HUES64 (cell line): ENCODE results near the gene UGT1A5.

ENCODE experiments used
- H3K27ac ChIP-seq: 2 replicates; pipeline ENCODE4 v1.7.0; 2013; ENCODE audit warnings: low read depth, low read length, inconsistent platforms
- H3K27me3 ChIP-seq: 2 replicates; pipeline ENCODE4 v1.6.1; 2013; ENCODE audit warnings: mild to moderate bottlenecking, low read length; ENCODE audit not compliant: insufficient read depth
- H3K36me3 ChIP-seq: 2 replicates; pipeline ENCODE4 v1.6.1; 2013; ENCODE audit warnings: mild to moderate bottlenecking, low read length; ENCODE audit not compliant: insufficient read depth
- H3K4me1 ChIP-seq: 2 replicates; pipeline ENCODE4 v1.6.1; 2013; ENCODE audit warnings: mild to moderate bottlenecking, low read length, moderate library complexity; ENCODE audit not compliant: insufficient read depth
- H3K4me3 ChIP-seq: 2 replicates; pipeline ENCODE4 v1.5.1; 2013; ENCODE audit warnings: mild to moderate bottlenecking, low read length, moderate library complexity
- H3K9ac ChIP-seq: 2 replicates; pipeline ENCODE4 v1.6.1; 2013; ENCODE audit warnings: mild to moderate bottlenecking, low read depth, low read length
- H3K9me3 ChIP-seq: 2 replicates; pipeline ENCODE4 v1.6.1; 2013; ENCODE audit warnings: low read depth, low read length; ENCODE audit not compliant: insufficient read depth
- WGBS: fragments of 150-250, 120-280 bp; methylation state at CpG from one replicate; pipeline ENCODE4 v1.1.7; 2013; ENCODE audit warnings: missing lambda C conversion rate; 5-methylcytosine and 5-hydroxymethylcytosine counted together

UGT1A5 gene

GRCh38 chr2:233822101-233822771 is 109.5 kb downstream of the UGT1A5 start:
- no peak overlapping the region for H3K27ac ChIP-seq
- no peaks in the 10 kb centered on the region for H3K36me3 ChIP-seq
- no peaks in the 10 kb centered on the region for H3K27me3 ChIP-seq
- H3K9me3 ChIP-seq, result no peaks in the 10 kb centered on the region
- no peaks in the 10 kb centered on the region for H3K4me1 ChIP-seq
- 94% methylated on average over 21 of the region's 21 CpGs for WGBS
- no peak overlapping the region for H3K9ac ChIP-seq
- H3K4me3 ChIP-seq, result no peak overlapping the region
